Aorta (tissue), 5 donors: ENCODE results near the gene STX10. TPM values are rescaled to one million over a fixed set of nuclear protein-coding genes. Genes with fewer than 3 reads are reported as not detected.
A peak's percentile ranks its signal among the peaks of the same experiment; 100 is the strongest.
"Not testable (repeated sequence)": the region's sequence is repeated elsewhere in the genome, so short reads cannot be mapped to it uniquely, and the experiment has no call there.

Experiments used
- ATAC-seq: fragments of 200-7000 bp; cut with Tn5 transposase; one replicate; pipeline ENCODE4 v1.9.1; 2022; ENCODE audit warnings: moderate library complexity; ENCODE audit not compliant: low FRiP score
- DNase-seq, 2 donors: peaks; one replicate each; pipeline ENCODE4 v3.0.0-alpha.2; 2020
- H3K27ac ChIP-seq, 2 donors: one replicate each; pipeline ENCODE4 v1.5.1; 2013; ENCODE audit warnings: low read length in 2 of 2, mild to moderate bottlenecking in 2 of 2, moderate library complexity in 2 of 2, control low read depth in 1 of 2, inconsistent platforms in 1 of 2, low read depth in 1 of 2
- H3K27me3 ChIP-seq, 2 donors: one replicate each; pipeline ENCODE4 v1.6.1; 2013; ENCODE audit warnings: control low read depth in 1 of 2, low read length in 1 of 2, mild to moderate bottlenecking in 1 of 2, moderate library complexity in 1 of 2; ENCODE audit not compliant: insufficient read depth in 2 of 2, control insufficient read depth in 1 of 2
- H3K36me3 ChIP-seq, 2 donors: one replicate each; pipeline ENCODE4 v1.6.1; 2013; ENCODE audit warnings: control low read depth in 1 of 2, low read length in 1 of 2, mild to moderate bottlenecking in 1 of 2; ENCODE audit not compliant: insufficient read depth in 2 of 2, control insufficient read depth in 1 of 2
- H3K4me1 ChIP-seq, 2 donors: one replicate each; pipeline ENCODE4 v1.6.1; 2013; ENCODE audit warnings: low read length in 2 of 2, control low read depth in 1 of 2, mild to moderate bottlenecking in 1 of 2, moderate library complexity in 1 of 2; ENCODE audit not compliant: insufficient read depth in 2 of 2, control insufficient read depth in 1 of 2
- H3K4me3 ChIP-seq, 2 donors: one replicate each; pipeline ENCODE4 v1.5.1; 2013; ENCODE audit warnings: low read length in 2 of 2, control low read depth in 1 of 2, mild to moderate bottlenecking in 1 of 2
- H3K9me3 ChIP-seq: one replicate; pipeline ENCODE4 v1.6.1; 2013; ENCODE audit warnings: mild to moderate bottlenecking, low read length; ENCODE audit not compliant: control insufficient read depth
- WGBS, 2 donors: extraction: QIAGEN DNeasy Blood & Tissue Kit; methylation state at CpG; one replicate each; pipeline ENCODE4 v1.1.7; 2013; 5-methylcytosine and 5-hydroxymethylcytosine counted together
- intact Hi-C, 2 donors: fragments of 100-400 bp; cut with DNase I; formaldehyde crosslinking; loops; one replicate each; pipeline versions ENCODE4 v1.14.2 to v1.15.0; 2022
- polyA plus RNA-seq, 2 donors: library from polyadenylated mRNA; stranded (reverse); fragments of 200-250 nt; gene quantifications; one replicate each; pipeline ENCODE4 v1.2.3, GENCODE V29; 2013
- total RNA-seq, 2 donors: library from RNA; stranded (reverse); fragmentation: NEBNext Ultra II Directional; extraction: Animal tissue kit (Norgen Biotek cat#: 25700); gene quantifications; one replicate each; pipeline ENCODE4 v1.2.1, GENCODE V29; 2021
- donor health status: healthy with polysubstance abuse.
- donor health status: Bipolar disorder and iron deficiency.
- donor health status: DM: no; HTN: no; CAD: no.
- donor health status: DM: no; HTN: no; CAD: no.
- donor health status: DM: yes; HTN: yes; CAD: no.

Gene STX10
- total and polyA plus RNA-seq, 4 donors, result 33.0 to 105 (median 58.9) TPM

- DNase-seq (no peak), ATAC-seq (no peak)
- Histone ChIP-seq H3K4me1 (no peaks in the 10 kb centered on the region), H3K9me3 (no peaks in the 10 kb centered on the region), H3K36me3 (no peaks in the 10 kb centered on the region), H3K27me3 (no peaks in the 10 kb centered on the region), H3K4me3 (no peak overlapping the region), H3K27ac (no peak overlapping the region)
- 93 to 95% methylated on average over 7 of the region's 7 CpGs for WGBS, 2 donors
- intact Hi-C loops, result loop anchor here in 1 of 2 donors (10.0 kb wide), 1 partner anchor 554 kb away; no protein-coding TSS in a partner anchor
Measured at GRCh38 chr19:13171146-13171545, 21.0 kb upstream of the STX10 start.

DNA sequence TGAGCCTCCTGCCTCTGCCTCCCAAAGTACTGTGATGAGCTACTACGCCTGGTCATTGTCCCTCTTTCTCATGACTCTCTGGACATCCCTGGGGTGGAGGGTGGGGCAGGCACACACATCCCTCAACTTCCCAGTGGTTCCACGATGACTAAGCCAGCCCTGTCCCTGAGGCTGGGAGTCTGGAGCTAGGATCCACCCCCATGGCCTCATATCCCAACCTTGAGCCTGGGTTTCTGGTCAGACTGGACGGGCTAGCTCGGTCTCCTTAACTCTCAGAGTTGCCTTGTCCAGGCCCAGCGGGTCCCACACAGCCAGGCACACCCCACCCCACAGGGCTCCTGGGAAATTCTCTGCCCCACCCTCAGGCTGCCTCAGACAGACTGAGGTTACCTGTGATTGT, 19.6 kb upstream of the STX10 start:
- WGBS, 2 donors, result 73 to 76% methylated on average over 5 of the region's 5 CpGs
- Histone ChIP-seq H3K4me1 (no peaks in the 10 kb centered on the region), H3K4me3 (no peak overlapping the region), H3K27ac (no peak overlapping the region), H3K27me3 (no peaks in the 10 kb centered on the region), H3K36me3 (no peaks in the 10 kb centered on the region), H3K9me3 (no peaks in the 10 kb centered on the region)
- ATAC-seq, result no peak
- DNase-seq, result peak in 1 of 2 donors; percentile 66
- intact Hi-C loops, result loop anchor here in 1 of 2 donors (5.0 to 10.0 kb wide), 2 partner anchors 38 to 555 kb away; no protein-coding TSS in a partner anchor

DNA sequence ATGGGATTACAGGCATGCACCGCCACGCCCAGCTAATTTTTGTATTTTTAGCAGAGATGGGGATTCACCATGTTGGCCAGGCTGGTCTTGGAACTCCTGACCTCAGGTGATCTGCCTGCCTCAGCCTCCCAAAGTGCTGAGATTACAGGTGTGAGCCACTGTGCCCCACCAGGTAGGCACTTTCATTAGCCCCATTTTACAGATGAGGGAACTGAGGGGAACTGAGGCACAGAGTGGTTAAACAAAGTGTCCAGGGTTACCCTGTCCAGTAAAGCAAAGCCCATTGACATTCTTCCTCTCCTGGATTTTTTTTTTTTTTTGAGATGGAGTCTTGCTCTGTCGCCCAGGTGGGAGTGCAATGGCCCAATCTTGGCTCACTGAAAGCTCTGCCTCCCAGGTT, 16.0 kb upstream of the STX10 start:
- H3K27me3 ChIP-seq, H3K27ac ChIP-seq, H3K4me3 ChIP-seq, DNase-seq, H3K36me3 ChIP-seq, H3K9me3 ChIP-seq, ATAC-seq, H3K4me1 ChIP-seq: not testable (repeated sequence)
- intact Hi-C loops, result loop anchor here in 1 of 2 donors (5.0 kb wide), 1 partner anchor 41 kb away; no protein-coding TSS in a partner anchor
- WGBS, 2 donors, result 93 to 94% methylated on average over 3 of the region's 3 CpGs

GRCh38 chr19:13165162-13165997, 15.2 kb upstream of the STX10 start:
- no peaks in the 10 kb centered on the region for H3K9me3 ChIP-seq
- intact Hi-C loops, result loop anchor here in 1 of 2 donors (5.0 kb wide), 1 partner anchor 42 kb away; no protein-coding TSS in a partner anchor
- WGBS, 2 donors, result 78% methylated on average over 19 of the region's 19 CpGs

DNA sequence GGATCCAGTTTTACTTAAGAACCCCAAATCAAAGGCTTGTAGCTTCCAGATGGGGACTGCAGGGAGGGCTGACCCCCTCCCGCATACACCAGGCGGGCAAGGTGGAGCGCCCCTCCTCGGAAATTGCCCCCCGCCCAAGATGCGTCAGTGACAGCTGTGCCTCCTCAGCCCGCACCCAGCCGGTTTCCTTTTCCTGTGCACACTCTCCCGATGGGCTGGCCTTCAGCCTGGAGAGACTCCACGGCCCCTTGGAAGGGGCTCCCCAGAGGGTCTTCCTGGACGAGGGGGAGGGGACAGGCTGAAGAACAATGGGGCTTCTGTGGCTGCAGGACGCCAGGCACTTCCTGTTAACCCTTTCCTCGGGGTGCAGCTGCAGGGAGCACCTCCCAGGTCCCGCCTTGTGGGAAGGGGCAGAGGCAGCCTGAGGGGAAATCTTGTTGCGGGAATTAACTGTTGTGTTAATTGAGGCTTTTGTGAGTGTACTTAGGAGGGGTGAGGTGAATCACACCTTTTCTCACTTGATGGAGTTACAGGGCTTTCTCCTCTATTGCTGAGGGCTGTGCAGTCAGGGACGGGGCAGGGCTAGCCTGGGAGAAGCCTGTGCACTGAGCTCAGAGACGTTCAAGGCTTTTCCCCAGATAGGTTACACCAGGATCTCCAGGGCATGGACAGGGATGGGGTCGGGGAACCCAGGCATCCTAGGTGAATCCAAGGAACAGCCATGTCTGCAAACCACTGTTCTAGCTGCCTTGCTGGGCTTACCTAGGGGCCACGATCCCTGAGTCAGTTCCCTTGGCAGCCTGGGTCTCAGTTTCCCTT, 14.4 kb upstream of the STX10 start:
- Histone ChIP-seq H3K9me3 (no peaks in the 10 kb centered on the region), H3K27ac (peak overlapping the region; percentile 23 to 54), H3K4me1 (no peaks in the 10 kb centered on the region), H3K36me3 (no peaks in the 10 kb centered on the region), H3K4me3 (no peak overlapping the region), H3K27me3 (no peaks in the 10 kb centered on the region)
- WGBS, 2 donors, result 19 to 27% methylated on average over 17 to 19 of the region's 19 CpGs
- intact Hi-C loops, result loop anchor here in 1 of 2 donors (5.0 kb wide), 1 partner anchor 43 kb away; no protein-coding TSS in a partner anchor
- DNase-seq (peak; percentile 72 to 84), ATAC-seq (no peak)

More at GRCh38 chr19:13165162-13165997, 15.2 kb upstream of the STX10 start:
- peak overlapping the region; percentile 5 to 54 for H3K27ac ChIP-seq
- H3K27me3 ChIP-seq, result no peaks in the 10 kb centered on the region
- DNase-seq (no peak), ATAC-seq (no peak)
- no peaks in the 10 kb centered on the region for H3K36me3 ChIP-seq
- no peak overlapping the region for H3K4me3 ChIP-seq
- no peaks in the 10 kb centered on the region for H3K4me1 ChIP-seq

DNA sequence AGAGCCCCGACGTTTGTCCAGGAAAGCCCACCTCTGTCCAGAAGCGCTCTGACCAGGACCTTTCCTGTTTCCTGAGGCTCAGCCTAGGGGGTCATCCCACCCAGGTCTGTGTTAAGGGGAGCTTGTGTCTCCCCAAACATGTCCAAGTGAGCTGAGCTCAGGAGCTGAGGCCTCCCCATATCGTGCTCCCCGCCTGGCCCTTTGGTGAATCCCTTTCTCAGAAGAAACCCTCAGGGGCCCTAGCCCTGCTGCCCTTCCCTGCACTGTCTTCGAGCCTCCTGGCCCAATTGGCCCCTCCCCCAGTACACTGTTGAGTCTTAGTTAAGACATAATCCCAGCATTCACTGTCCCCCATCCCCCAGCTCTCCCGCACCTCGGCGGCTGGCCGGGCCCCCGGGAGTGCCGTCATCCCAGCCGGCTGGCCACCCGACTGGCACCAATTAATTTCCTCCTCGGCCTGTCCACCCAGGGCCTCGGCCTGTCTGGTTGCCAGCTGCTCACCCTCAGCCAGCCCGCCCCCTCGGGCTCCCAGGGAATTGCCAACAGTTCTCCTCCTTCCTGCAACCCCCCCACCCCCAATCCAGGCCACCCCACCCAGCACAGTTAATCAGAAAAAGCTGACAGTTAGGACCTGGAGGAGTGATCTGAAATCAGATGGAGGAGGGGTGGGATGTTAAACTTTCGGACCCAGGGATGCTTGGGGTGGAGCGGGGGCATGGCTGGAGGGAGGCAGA, 13.6 kb upstream of the STX10 start:
- intact Hi-C loops, result no loop called here
- Histone ChIP-seq H3K4me1 (no peaks in the 10 kb centered on the region), H3K4me3 (no peak overlapping the region), H3K36me3 (no peaks in the 10 kb centered on the region), H3K27ac (peak overlapping the region; percentile 52 to 92), H3K9me3 (no peaks in the 10 kb centered on the region), H3K27me3 (no peaks in the 10 kb centered on the region)
- WGBS, 2 donors, result 8 to 9% methylated on average over 19 to 20 of the region's 20 CpGs
- ATAC-seq (peak; percentile 53), DNase-seq (peak; percentile 90 to 91)

DNA sequence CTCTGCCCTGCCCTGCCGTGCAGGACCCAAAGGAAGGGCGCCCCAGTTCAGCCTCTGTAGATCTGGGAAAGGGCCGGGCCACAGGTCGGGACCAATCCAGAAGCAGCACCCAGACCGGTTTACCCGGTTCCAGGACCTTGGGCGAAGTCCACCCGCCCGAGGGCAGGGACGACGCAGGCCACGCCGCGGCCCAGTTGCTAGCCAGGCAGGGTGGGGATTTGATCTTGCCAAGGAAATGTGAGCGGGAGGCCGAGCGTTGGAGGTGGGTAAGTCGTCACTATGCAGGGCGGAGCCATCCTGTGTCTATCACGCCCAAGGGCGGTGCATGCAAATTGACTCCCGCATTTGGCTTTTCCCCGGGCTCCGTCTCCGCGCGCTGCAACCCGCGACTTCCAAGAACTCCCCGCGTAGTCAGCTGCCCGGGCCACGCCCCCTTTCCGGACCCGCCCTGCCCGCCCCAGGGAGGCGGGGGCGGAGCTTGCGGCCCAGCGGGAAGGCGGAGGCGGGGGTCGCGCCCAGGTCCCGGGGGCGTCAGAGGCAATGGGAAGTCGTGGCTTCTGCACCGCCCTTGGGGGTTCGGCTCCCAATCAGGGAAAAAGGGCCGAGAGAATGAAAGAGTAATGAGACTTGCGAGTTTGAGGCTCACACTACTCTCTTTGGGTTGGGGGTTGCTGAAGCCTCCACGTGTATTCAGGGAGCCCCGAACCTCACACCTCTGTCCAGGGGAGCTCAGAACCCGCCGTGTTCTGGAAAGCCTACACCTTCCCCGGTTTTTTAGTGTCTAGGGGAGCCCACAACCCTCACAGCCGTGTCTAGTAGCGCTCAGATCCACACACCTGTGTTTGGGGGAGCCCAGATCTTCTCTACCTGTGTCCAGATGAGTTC, 12.8 kb upstream of the STX10 start:
- no peaks in the 10 kb centered on the region for H3K9me3 ChIP-seq
- WGBS, 2 donors, result 3 to 4% methylated on average over 57 to 58 of the region's 58 CpGs
- intact Hi-C loops, result no loop called here
- DNase-seq, result peak; percentile 98 to 99
- no peaks in the 10 kb centered on the region for H3K4me1 ChIP-seq
- no peaks in the 10 kb centered on the region for H3K27me3 ChIP-seq
- ATAC-seq, result peak; percentile 92
- no peak overlapping the region for H3K4me3 ChIP-seq
- H3K27ac ChIP-seq, result peak overlapping the region; percentile 52 to 92
- no peaks in the 10 kb centered on the region for H3K36me3 ChIP-seq
